Coronary artery (tissue), 2 donors: ENCODE results near the gene BACH2.

Experiments used
- DNase-seq: peaks from one replicate; pipeline ENCODE4 v3.0.0-alpha.2; 2017; ENCODE audit warnings: low spot score
- H3K27ac ChIP-seq, 2 donors: fragments of 200-600 bp; sonication (generic); one replicate each; pipeline ENCODE4 v1.5.1; 2016 to 2019
- H3K4me3 ChIP-seq: fragments of 200-600 bp; sonication (generic); 2 replicates; pipeline ENCODE4 v1.5.1; 2016; ENCODE audit warnings: mild to moderate bottlenecking, moderate library complexity
- TF ChIP-seq, protein P1 (sequence below): fragments of 200-600 bp; sonication (generic); IDR thresholded peaks from one replicate; pipeline ENCODE4 v1.5.1; 2019; ENCODE audit warnings: antibody characterized with exemption

BACH2 gene

DNA sequence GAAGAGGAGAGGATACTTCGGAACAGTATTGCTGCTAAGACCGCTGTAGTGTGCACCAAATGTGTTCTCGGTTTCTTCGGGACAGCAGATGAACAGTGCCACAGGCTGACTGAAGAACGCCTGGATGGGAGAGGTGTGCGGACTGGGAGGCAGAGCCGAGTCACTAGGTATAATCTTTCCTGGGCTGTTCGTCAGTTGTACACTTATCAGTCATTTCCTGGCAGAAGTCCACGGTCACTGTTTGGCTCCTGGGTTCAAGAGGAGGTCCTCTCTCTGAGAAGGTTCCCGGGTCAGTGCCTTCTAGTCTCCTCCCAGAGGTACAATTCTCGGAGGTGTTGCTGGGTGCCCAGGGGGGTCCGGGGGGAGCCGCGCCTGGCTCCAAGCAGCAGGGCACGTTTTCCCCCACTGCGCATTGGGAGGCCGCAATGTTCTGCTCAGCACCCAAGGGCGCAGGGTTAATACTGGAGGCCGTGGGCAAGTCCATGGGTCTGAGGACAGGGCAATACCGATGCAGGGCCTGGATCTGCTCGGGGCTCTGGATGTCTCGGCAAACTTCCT lies 364.3 kb downstream of the BACH2 start:
- no peak overlapping the region for H3K27ac ChIP-seq
- H3K4me3 ChIP-seq = no peak overlapping the region
- DNase-seq = no peak
- TF ChIP-seq, protein P1, sequence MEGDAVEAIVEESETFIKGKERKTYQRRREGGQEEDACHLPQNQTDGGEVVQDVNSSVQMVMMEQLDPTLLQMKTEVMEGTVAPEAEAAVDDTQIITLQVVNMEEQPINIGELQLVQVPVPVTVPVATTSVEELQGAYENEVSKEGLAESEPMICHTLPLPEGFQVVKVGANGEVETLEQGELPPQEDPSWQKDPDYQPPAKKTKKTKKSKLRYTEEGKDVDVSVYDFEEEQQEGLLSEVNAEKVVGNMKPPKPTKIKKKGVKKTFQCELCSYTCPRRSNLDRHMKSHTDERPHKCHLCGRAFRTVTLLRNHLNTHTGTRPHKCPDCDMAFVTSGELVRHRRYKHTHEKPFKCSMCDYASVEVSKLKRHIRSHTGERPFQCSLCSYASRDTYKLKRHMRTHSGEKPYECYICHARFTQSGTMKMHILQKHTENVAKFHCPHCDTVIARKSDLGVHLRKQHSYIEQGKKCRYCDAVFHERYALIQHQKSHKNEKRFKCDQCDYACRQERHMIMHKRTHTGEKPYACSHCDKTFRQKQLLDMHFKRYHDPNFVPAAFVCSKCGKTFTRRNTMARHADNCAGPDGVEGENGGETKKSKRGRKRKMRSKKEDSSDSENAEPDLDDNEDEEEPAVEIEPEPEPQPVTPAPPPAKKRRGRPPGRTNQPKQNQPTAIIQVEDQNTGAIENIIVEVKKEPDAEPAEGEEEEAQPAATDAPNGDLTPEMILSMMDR = no peak

DNA sequence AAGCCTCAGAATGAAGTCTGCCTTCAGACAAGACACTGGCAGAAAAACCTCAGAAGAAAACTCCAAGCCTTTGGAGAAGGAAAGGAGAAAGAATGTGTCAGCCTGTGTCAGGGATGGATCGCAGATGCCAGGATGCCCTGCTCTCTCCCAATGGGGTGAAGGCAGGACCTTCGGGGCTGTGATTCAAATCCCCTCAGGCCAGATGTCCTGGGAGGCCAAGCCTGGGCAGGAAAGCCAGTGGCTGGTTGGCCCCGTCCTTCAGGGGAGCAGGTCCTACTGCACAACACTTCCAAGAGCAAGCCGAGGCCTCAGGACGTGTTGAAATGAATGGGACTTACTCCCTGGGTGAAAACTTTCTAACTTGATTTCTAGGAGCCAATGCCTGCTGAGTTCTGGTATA lies 365.9 kb downstream of the BACH2 start:
- DNase-seq = no peak
- no peak overlapping the region for H3K4me3 ChIP-seq
- no peak overlapping the region for H3K27ac ChIP-seq
- TF ChIP-seq, protein P1 = no peak

DNA sequence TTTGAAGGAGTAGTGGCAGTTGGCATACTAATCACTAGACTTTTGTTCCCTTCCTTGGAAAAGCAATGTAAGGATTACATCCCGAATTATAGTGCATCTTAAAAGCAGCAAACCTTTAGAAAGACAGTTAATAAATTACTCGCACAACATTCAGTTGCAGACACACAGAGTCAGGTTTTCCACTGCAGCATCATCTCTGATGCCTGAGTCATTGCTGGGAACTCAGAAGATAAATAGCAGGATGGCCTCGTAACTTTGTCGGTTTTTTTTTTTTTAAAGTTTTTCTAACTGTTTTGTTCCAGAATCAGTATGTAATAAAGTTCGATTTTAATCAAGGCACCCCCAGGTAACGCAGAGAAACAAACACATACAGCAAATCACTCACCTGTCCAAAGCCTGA lies 368.0 kb downstream of the BACH2 start:
- no peak for DNase-seq
- no peak overlapping the region for H3K27ac ChIP-seq
- no peak overlapping the region for H3K4me3 ChIP-seq
- TF ChIP-seq, protein P1 = no peak

DNA sequence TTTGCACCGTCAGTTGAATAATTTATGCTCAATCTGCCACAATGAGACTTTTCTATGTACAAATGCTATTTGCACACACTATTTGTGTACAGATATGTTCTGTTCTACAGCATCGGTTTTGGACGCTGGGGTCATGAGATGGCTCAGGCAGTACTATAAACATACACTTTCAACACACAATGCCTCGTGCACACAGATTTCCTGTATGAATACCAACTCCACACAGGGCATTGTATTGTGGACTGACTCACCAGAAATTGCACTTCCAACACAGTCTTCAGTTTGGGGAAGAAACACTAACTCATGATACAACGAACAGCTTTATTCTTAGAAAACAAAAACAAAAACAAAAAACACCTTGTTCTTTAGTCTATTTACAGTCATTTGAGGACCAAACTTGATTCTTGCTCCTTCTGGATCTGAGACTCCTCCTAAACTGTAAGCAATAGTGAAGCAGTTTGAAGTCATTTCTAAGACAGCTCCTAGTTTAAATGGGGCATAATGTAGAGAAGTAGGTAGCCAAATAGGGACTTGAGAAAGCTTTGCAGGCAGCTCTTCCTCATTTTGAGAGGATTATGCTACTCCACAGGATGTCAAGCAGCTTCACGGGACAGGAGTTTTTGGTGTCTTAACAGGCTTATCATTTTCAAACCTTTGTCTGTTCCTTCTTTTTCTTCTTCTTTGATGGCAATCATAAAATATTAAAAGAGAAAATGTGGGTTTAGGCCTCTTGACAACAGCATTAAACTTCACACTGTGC lies 368.7 kb downstream of the BACH2 start:
- DNase-seq = no peak
- no peak overlapping the region for H3K4me3 ChIP-seq
- no peak overlapping the region for H3K27ac ChIP-seq
- TF ChIP-seq, protein P1 = no peak

DNA sequence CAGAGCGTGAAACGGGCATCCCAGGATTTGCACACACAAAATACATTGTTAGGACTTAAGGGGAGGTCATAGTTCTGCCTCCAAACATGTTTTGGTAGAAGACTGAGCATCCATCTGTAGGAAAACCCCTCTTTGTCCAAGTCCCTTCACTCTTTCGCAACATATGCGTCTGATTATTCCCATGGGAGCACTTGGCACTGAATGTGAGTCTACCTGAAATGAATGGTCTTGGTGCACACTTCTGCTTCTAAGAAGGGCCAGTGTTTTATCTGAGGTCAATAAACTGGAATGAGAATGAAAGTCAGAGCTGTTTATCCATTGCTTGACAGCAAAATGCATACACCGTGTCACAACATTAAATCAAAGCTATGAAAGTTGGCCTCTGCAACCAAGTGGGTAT lies 369.4 kb downstream of the BACH2 start:
- Histone ChIP-seq H3K27ac (no peak overlapping the region), H3K4me3 (no peak overlapping the region)
- DNase-seq = no peak
- TF ChIP-seq, protein P1 = no peak

DNA sequence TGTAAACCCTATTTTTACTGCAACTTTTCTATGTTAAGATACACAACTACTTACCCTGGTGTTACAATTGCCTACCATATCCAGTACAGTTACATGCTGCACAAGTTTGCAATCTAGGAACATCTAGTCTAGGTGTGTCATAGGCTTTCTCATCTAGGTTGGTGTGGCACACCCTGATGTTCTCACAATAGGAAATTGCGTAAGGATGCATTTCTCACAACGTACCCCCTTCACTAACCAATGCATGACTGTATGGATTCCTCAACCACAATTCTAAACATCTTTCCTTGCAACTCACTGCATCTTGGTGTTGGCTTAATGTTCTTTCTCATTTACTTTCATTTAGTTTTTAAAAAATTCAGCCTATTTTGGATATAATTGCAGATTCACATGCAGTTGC lies 370.8 kb downstream of the BACH2 start:
- Histone ChIP-seq H3K4me3 (no peak overlapping the region), H3K27ac (no peak overlapping the region)
- no peak for DNase-seq
- TF ChIP-seq, protein P1 = no peak

DNA sequence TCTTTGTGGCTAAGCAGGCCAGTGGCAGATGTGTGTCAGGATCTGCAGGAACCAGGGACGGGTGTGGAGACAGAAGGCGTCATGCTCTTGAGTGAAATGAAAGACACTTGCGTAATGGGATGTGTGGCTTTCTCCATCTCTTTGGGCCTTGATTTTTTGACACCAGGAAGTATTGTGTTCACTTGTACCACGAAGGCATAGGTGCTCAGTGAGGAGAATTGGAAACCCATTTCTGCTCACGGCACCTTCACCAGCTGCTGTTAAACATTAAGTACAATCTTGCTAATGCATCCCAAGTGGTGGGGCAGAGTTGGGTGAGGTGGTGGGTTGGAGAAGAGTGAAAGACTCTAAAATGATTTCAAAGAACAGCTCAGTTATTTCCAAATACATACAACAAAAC lies 372.4 kb downstream of the BACH2 start:
- TF ChIP-seq, protein P1 = no peak
- H3K4me3 ChIP-seq = no peak overlapping the region

More for the DNA sequence above, 372.4 kb downstream of the BACH2 start:
- no peak for DNase-seq
- no peak overlapping the region for H3K27ac ChIP-seq
